GM19351 (cell line): ENCODE measurements around the gene MLXIP.

Experiments used
- ATAC-seq: cut with Tn5 transposase; IDR thresholded peaks from one replicate; pipeline ENCODE4 v1.9.1; 2021; ENCODE audit warnings: mild to moderate bottlenecking, moderate library complexity; ENCODE audit not compliant: unreplicated experiment

MLXIP gene

DNA sequence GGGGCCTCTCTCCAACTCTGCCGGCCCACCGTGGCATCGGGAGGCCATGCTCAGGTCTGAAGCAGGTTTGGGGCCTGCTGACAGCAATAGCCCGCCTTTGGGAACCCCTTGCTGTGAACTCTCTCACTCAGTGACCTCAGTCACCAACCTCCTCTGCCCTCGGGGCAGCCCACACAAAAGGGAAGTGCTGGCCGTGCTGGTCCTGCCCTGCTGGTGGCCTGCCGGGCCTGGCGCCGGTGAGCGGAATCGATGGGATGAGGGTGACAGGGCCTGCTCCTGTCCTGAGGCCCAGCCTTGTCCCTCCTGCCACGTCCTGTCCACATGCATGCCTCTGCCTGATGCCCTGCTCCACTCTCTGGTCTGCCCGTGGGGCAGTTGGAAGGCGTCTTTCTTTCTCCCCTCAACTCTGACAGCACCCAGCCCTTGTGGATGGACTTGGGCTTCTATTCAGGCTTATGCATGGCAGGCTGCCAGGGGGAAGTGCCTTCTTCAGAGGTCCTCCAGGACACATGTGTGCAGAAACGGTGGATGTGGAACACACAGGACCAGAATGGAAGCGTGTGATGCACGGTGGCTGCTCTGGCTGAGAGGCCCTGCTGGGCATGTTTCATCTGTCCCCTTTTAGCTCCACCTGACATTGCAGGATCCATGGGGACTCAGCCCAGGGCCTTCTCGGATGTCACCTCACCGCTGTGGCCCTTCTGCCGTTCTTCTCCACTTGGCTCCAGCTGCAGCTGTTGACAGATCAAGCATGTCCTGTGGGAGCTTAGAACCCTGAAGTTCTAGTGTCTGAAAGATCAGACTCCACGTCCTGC is 63.6 kb downstream of the MLXIP start:
- no peak for ATAC-seq

DNA sequence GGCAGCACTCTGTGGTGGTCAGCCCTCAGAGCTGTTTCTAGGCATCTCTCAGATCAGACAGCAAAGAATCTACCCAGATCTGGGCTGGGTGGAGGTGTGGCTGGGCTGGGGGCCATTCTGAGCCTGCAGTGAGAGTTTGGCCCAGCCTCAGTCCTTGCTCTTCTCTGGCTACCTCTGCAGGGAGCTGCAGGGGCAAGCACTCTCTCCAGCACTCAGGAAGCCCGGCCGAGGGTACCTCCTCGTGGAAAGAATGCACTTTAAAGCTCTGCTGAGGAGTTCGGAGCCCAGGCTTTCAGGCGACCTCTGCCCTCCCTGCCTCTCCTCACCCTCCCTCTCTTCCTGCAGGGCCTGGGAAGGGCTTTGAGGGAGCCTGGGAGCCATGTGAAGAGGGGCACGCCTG is 64.3 kb downstream of the MLXIP start:
- ATAC-seq, result no peak

DNA sequence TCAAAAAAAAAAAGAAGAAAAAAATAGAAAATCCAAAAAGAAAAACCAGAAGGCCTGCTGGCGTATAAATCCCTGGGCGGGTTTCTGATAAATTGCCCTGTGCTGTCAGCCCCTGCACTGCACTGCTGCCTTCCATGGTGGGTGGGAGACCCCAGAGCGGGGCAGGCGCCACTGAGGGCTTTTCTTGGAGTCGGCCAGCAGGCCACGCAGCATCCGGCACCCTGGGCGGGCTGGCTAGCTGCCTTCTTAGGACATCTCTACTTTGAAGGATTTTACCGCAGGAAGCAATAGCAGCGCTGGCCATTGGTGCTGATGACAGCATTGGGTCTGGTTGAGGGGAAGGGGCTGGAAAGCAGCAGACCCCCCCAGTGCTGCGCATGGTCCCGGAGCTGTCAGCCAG is 66.3 kb downstream of the MLXIP start:
- no peak for ATAC-seq

DNA sequence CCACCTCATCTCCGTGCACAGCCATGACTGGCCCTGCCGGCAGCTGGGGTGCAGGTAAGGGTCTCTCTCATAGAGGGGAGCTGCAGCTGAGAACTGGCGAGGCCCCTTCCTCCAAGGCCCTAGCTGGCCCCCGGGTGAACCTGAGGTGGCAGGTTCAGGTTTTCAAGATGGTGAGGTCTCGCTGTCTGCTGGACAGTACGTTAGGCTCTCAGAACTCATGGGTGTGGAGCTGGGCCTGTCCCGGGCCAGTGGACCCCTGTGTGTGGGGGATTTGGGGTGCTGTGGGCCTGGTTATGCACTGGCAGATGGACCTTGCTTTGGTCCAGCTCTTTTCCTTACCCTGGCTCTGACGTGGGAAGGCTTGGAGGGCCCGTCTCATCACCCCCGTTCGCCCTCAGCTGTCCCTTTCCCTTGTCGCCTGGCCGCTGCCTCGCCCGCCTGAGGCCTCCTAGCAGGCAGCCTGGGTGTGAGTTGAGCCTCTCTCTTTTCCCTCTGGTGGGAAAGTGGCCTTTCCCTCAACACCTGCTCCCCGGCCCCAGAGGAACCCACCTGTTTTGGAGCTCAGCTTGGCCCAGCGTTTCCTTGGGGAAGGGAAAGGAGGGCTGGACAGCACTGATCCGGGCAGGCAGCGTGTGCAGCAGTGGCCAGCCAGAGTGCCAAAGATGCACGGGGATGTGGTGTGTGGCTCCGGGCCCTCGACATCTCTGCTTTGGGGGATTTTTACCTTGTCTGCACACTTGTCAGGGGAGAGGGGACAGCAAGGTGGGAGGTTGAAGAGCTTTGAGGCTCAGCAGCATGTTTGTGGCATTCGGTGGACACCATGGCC is 67.2 kb downstream of the MLXIP start:
- ATAC-seq, result no peak

DNA sequence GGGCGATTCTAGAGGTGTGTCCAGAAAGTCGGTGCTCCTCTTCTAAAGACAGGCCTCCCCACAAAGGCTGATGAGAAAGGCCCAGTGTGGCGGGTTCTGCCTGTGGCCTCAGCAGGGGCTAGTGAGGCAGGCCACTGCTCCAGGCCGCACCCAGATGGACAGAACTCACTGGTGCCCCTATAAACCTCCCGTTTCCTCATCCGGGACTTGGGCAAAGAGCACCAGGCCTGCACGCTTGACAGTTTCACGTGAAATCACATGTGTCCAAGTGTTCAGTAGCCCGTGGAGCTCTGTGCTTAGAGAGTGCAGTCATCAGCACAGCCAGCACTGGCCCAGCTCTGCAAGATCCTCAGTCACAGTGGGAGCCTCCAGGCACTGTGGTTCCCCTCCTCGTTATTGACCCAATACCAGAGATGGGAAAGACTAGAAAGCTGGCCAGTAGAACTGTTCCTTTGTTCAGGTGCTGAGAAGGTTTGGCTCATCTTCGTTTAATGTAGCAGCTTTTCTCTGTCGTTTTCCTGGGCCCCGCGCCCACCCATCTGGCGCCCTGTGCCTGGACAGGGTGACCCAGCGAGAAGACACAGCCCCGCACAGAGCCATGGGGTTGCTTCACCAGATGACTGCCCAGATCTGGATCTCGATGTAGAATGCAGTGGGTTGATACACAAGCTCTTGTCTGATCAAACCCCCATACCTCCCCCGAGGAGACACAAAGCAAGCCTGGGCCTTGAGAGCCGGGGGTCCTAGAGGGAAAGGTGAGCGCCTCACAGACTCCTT is 69.1 kb downstream of the MLXIP start:
- no peak for ATAC-seq

DNA sequence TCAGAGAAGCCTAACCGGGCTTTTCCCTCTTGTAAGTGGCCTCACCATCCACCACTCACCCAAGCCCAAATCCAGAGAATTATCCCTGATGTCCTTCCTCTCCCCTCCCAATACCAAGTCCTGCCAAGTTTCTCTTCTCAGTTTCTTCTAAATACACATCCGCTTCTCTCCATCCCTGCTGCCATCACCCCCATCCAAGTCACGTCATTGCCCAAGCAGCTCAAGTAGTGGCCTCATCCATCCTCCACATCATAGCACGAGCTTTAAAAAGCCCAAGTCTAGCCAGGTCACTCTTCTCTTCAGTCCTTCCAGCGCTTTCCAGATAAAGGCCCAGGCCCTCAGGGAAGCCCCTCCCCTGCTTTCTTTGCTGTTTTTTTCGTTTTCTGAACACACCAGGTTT is 70.1 kb downstream of the MLXIP start:
- ATAC-seq, result no peak

DNA sequence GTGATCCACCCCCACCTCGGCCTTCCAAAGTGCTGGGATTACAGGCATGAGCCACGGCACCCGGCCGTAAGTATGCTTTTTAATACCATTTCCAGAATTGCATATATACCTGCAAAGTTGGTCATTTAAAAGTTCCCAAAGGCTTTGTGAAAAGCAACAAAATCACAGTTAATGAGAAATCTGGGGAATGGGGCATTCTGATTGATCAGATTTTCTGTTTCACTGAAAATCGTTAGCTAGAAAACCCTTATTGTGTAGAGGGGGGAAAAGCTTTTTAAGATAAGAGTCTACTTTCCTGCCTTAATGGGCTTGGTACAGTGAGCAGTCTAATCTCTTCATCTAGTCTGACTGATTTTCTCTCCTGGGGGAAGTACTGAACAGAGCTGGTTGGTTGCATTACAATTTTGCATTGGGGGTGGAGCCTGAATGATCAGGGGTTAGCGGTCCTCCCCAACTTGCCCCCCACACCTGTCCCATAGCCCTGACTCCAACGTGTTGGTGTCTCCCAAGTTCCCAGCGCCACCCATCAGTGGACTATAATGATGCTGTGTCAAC is 71.6 kb downstream of the MLXIP start:
- no peak for ATAC-seq

DNA sequence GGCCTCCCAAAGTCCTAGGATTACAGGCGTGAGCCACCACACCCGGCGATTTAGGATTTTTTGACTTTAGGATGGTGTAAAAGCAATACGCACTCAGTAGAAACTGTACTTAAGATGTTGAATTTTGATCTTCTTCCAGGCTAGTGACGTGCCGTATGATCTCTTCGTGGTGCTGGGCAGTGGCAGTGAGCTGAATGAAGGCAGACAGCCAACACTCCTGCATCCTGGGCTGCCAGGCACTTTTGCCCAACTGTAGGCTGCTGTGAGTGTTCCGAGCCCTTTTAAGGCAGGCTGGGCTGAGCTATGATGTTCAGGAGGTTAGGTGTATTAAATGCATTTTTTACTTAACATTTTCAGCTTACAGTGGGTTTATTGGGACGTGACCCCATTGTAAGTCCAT is 74.2 kb downstream of the MLXIP start:
- no peak for ATAC-seq

DNA sequence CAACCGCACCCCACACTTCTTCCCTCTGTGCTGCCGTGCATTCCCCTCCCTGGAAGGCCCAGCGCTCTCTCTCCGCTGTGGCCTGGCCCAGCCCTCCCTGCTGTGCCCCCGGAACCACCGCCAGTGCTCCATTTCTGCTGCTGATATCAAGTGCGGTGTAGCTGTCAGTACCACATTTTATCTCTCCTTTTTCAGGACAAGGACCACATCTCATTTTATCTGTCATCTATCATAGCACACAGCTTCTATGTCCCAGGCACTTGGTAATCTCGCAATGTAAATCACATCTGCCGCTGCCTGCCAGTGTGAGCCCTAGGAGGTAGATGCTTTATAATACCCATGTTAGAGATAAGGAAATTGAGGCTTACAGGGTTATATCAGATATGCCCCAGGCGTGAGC is 77.1 kb downstream of the MLXIP start:
- no peak for ATAC-seq

DNA sequence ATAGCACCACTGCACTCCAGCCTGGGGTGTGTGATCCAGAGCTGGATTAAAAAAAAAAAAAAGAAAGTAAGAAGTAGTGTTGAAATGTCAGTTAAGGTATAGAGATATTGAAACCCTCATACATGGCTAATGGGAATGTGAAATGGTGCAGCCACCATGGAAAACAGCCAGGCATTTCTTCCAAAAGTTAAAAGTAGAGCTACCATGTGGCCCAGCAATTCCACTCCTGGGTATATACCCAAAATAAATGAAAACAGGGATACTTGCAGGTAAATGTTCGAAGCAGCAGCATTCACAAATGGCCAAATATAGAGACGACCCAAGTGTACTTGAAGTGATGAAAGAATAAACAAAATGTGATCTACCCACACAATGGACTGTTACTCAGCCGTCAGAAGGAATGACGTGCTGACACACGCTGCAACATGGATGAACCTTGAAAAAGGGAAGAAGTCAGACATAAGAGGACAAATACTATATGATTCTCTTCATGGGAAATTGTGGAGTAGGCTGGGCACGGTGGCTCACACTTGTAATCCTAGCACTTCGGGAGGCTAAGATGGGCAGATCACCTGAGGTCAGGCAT is 80.2 kb downstream of the MLXIP start:
- no peak for ATAC-seq

DNA sequence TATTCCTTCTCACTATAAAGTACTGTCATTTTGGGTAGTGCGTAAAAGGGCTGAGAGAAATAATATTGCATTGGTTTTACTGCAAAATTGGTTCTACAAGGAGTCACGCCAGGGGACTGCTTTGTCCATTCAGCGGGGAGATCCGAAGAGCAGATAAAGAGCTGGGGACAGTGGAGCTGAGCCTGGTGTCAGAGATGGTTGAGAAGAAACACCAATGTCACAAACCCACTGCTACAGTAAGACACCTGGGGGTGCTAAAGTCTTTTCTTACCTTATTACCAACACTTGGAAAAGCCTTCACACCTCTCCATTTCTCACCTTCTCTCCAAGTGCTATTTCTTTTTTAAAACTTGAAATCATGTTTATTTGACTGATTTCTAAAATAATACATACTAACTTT is 81.3 kb downstream of the MLXIP start:
- ATAC-seq, result no peak

DNA sequence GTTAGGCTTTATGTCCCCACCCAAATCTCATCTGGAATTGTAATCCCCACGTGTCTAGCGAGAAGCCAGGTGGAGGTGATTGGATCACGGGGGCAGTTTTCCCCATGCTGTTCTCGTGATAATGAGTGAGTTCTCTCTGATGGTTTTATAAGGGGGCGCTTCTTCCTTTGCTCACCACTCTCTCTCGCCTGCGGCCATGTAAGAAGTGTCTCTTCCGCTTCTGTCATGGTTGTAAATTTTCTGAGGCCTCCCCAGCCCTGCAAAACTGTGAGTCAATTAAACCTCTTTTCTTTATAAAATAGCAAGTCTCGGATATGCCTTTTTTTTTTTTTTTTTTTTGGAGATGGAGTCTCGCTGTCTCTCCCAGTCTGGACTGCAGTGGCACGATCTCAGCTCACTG is 82.2 kb downstream of the MLXIP start:
- ATAC-seq, result no peak

DNA sequence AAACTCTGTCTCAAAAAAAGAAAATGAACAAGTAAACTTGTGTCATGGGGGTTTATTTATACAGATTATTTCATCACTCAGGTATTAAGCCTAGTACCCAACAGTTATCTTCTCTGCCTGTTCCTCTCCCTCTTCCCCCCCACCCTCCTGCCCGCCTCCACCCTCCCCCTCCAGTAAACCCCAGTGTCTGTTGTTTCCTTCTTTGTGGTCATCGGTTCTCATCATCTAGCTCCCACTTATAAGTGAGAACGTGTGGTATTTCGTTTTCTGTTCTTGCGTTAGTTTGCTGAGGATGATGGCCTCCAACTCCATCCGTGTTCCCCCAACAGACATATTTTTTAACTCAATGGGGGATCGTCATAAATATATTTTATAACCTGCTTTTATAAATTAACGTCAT is 83.1 kb downstream of the MLXIP start:
- ATAC-seq, result no peak

DNA sequence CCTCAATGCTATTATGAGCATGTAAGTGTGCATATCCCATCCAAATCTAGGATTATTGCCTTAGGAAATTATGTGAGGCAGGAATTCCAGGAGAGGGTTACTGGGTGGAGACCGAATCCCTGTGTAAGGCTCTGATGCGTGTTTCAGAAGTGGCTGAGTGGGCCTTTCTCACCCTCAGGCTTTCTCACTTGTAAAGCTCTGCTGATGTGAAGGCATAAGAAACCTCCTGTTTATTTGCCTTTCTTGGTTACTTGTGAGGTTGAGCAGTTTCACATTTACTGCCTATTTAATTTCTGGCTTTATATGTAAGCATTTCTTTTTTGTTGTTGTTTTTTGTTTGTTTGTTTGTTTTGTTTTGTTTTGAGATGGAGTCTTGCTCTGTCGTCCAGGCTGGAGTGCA is 84.4 kb downstream of the MLXIP start:
- ATAC-seq, result no peak

DNA sequence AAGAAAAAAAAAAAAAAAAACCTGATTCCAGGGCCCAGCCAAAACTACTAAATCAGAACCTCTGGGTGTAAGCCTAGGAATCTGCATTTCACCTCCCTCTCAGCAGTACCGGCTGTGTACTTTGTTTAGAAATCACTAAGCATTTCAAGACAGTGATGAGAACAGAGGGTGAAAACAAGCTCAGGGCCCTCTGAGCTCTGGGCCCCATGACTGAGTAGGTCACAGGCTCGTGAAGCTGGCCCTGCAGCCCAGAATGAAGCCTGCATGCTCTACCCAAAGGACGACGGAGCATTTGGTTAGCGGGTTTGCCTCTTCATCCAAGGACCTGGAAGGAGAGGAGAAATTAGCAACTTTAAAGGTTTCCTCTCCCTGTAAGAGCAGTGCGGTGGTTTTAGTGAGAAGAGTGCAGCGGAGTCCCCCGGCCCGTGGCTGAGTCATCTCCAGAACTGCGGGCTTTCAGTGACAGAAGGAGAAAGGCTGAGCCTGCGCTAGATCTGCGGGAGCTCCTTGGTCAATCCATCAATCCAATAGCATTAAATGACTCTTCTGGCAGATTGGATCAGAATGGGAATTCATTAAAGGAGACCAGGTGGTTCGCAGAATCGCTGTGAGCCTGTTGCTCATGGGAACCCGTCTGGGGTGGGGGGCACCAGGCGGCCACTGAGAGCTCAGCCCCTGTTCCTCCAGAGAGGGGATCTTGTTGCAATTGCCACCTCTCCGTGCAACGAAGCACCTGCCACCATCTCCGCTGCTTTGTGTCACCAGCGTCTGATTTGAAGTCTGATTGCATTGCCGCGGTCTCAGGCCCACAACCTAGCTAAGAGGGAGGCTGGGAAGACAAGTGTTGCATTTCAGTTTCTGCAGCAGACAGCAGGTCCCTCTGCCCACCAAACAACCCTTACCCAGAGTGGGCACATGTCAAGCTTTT is 88.1 kb downstream of the MLXIP start:
- peak; percentile 75 for ATAC-seq

DNA sequence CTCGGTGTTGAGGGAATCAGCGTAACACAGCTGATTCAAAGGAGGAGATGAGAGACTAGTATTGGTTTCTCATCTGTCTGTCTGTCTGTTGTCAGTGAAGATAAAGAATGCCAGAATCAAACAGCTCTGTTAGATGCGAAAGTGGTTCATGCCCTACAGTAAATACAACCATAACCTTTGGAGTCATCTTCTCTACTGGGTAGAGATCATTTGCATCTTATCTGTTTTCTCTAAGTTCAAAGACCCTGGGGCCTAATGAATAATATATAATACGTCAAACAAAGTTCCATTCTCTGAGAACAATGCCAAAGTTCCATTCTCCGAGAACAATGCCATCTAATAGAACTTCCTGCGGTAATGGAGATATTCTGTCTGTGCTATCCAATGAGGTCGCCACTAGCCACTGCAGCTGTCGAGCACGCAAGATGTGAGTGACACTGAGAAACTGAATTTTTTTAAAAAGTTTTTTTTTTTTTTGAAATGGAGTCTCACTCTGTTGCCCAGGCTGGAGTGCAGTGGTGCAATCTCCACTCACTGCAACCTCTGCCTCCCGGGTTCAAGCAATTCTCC is 88.9 kb downstream of the MLXIP start:
- no peak for ATAC-seq

DNA sequence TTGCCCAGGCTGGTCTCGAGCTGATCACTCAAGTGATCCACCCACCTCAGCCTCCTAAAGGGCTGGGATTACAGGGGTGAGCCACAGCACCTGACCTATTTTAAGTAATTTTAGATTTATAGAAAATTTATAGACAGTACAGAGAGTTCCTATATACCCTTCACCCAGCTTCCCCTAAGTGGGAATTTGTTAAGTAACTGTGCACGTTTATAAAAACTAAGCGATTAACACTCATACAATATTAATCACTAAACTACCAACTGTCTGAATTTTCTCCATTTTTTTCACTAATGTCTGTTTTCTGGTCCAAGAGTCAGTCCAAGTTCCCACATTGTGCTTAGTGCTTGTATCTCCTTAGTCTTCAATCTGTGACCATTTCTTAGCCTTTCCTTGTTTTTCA is 89.9 kb downstream of the MLXIP start:
- ATAC-seq, result no peak

DNA sequence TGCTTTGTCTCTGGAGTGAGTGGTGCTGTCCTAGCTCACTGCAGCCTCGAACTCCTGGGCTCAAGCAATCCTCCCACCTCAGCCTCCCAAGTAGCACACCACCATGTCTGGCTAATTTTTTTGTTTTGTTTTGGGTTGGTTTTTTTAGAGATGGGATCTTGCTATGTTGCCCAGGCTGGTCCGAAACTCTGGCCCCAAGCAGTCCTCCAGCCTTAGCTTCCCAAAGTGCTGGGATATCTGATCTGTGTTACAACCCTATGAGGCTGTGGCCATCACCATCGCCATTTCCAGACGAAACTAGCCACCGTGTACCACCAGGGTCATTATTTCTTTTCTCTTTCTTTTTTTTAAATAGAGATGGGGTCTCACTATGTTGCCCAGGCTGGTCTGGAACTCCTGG is 92.8 kb downstream of the MLXIP start:
- ATAC-seq, result no peak

DNA sequence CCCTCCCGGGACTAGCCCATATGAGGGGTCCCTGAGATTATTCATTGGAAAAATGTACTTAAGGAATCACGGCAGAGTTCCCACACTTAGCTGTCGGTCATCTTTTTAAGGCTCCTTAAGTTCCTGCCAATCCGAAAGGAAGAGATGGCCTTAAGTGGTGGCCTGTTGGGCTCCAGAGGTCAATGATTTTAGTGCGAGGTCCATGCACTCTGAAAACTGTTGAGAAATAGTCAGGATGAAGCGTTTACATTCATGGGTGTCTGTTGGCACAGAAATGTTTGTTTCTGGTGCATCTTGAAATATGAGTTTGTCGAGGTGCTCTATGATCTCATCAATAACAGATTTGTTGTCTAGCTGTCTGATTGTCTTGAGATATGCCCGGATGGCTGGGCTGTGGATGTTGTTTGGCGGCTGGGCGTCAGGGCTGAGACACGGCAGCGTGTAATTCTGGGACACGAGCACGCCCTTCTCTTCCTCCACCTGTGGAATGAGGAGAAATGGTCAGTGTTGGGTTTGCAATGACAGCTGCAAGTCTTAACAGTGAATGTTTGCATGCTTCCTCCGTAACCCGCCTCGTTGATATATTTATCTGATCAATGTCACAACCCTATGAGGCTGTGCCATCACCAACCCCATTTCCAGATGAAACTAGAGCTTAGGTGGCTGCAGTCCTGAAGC is 93.8 kb downstream of the MLXIP start:
- ATAC-seq, result no peak
